Ectodermal cell (in vitro differentiated cells): ENCODE data around the gene SLC26A8.
"Not testable (repeated sequence)": the region's sequence is repeated elsewhere in the genome, so short reads cannot be mapped to it uniquely, and the experiment has no call there.

ENCODE experiments used
- H3K27ac ChIP-seq: 2 replicates; pipeline ENCODE4 v1.7.0; 2013; ENCODE audit warnings: mild to moderate bottlenecking, low read depth, low read length; ENCODE audit not compliant: insufficient read depth, poor library complexity, severe bottlenecking
- H3K27me3 ChIP-seq: 2 replicates; pipeline ENCODE4 v1.7.0; 2013; ENCODE audit warnings: mild to moderate bottlenecking, low read length; ENCODE audit not compliant: insufficient read depth, control insufficient read depth, poor library complexity, severe bottlenecking
- H3K36me3 ChIP-seq: one replicate; pipeline ENCODE4 v1.7.0; 2013; ENCODE audit warnings: low read length; ENCODE audit not compliant: control insufficient read depth, insufficient read depth
- H3K4me1 ChIP-seq: one replicate; pipeline ENCODE4 v1.7.0; 2013; ENCODE audit warnings: low read length; ENCODE audit not compliant: control insufficient read depth, insufficient read depth
- H3K4me3 ChIP-seq: 2 replicates; pipeline ENCODE4 v1.7.0; 2013; ENCODE audit warnings: low read depth, low read length, control low read depth; ENCODE audit not compliant: insufficient read depth
- H3K9me3 ChIP-seq: 2 replicates; pipeline ENCODE4 v1.7.0; 2013; ENCODE audit warnings: mild to moderate bottlenecking, low read length, moderate library complexity; ENCODE audit not compliant: control insufficient read depth
- WGBS, 2 experiments: methylation state at CpG; one replicate each; pipeline ENCODE4 v1.1.7; 2013; ENCODE audit warnings: missing lambda C conversion rate in 2 of 2; 5-methylcytosine and 5-hydroxymethylcytosine counted together

The SLC26A8 gene

GRCh38 chr6:36020154-36020553, 4.3 kb downstream of the SLC26A8 start:
- Histone ChIP-seq H3K4me3 (no peak overlapping the region), H3K9me3 (no peaks in the 10 kb centered on the region), H3K27ac (no peak overlapping the region), H3K36me3 (no peaks in the 10 kb centered on the region), H3K4me1 (peaks cover 11% of the 10 kb centered on the region), H3K27me3 (peaks cover 11% of the 10 kb centered on the region)
- 39 to 47% methylated on average over 1 of the region's 1 CpG for WGBS, 2 experiments

DNA sequence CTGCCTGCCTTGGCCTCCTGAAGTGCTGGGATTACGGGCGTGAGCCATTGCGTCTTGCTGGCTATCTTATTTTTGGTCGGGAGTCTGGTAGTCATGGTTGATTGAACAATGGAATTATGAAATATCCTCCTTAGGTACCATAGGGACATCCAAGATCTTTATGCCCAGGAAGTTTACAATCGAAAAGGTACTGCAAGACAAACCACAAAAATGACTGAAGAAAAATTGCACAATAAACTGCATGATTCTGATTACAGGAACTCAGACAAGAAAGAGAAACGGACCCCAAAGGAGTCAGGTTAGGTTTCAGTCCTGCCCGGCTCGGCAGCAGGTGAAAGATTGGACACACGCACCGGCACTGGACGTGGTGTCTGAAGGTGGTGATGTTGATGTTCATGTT, 5.3 kb downstream of the SLC26A8 start:
- 91 to 97% methylated on average over 11 of the region's 11 CpGs for WGBS, 2 experiments
- H3K36me3 ChIP-seq: no peaks in the 10 kb centered on the region

DNA sequence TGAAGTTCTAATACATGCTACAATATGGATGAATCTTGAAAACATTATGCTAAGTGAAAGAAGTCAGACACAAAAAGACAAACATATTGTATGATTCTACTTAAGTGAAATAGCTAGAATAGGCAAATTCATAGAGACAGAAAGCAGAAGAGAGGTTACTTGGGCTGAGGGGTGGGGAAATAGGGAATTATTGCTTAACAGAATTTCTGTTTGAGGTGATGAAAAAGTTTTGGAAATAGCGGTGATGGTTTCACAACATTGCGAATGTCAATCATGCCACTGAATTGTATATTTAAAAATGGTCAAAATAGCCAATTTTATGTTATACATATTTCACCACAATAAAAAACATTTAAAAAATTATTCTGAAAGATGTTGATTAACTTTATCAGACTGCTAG, 6.1 kb downstream of the SLC26A8 start:
- 96 to 100% methylated on average over 2 of the region's 2 CpGs for WGBS, 2 experiments
- no peaks in the 10 kb centered on the region for H3K27me3 ChIP-seq
- H3K4me3 ChIP-seq: no peak overlapping the region
- H3K36me3 ChIP-seq: no peaks in the 10 kb centered on the region
- H3K27ac ChIP-seq: no peak overlapping the region
- H3K4me1 ChIP-seq: no peaks in the 10 kb centered on the region
- H3K9me3 ChIP-seq: no peaks in the 10 kb centered on the region

More for the DNA sequence above, 5.3 kb downstream of the SLC26A8 start:
- Histone ChIP-seq H3K27ac (no peak overlapping the region), H3K27me3 (peaks cover 1% of the 10 kb centered on the region), H3K9me3 (no peaks in the 10 kb centered on the region), H3K4me3 (no peak overlapping the region), H3K4me1 (peaks cover 7% of the 10 kb centered on the region)

DNA sequence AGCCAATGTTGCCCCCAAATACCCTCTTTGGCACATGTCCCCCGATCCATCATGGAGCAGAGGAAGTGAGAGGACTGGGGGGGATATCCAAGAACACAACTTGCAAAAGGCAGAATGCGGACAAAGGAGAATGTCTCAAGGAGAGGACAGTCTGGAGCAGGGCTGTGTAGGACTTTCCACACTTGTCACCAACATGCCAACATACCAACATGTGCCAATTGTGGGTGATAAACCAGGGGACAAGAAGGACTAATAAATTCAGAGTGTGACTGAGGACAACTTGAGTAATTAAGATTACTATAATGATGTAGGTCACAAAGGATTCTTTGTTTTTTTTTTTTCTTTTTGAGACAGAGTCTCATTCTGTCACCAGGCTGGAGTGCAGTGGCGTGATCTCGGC, 8.8 kb downstream of the SLC26A8 start:
- 90 to 94% methylated on average over 4 of the region's 4 CpGs for WGBS, 2 experiments
- Histone ChIP-seq H3K9me3 (no peaks in the 10 kb centered on the region), H3K27me3 (no peaks in the 10 kb centered on the region), H3K36me3 (no peaks in the 10 kb centered on the region), H3K27ac (no peak overlapping the region), H3K4me1 (no peaks in the 10 kb centered on the region), H3K4me3 (no peak overlapping the region)

DNA sequence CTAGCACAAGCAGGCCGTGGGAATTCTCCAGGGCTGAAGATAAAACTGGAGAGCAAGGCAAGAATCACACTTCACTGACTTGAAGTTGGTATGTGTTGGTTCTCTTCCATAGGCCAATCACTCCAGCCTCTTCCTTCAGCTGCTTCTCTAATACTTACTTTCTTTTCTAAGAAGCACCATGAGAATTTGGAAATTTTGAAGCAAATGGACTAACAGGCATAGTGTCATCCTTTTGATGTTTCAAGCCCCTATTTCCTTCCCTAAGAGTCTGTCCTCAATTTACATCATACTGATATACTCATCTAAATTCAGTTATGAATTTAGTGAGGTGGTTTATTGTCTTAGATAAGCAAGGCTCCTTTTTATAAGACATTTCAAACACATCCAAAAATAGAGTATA, 24.0 kb downstream of the SLC26A8 start:
- no peaks in the 10 kb centered on the region for H3K27me3 ChIP-seq
- H3K27ac ChIP-seq: no peak overlapping the region
- H3K36me3 ChIP-seq: no peaks in the 10 kb centered on the region
- H3K9me3 ChIP-seq: no peaks in the 10 kb centered on the region
- 80 to 95% methylated on average over 1 of the region's 1 CpG for WGBS, 2 experiments
- H3K4me1 ChIP-seq: no peaks in the 10 kb centered on the region
- H3K4me3 ChIP-seq: no peak overlapping the region

GRCh38 chr6:35993150-35993549, 31.3 kb downstream of the SLC26A8 start:
- 53 to 73% methylated on average over 2 to 3 of the region's 3 CpGs for WGBS, 2 experiments
- no peaks in the 10 kb centered on the region for H3K27me3 ChIP-seq

DNA sequence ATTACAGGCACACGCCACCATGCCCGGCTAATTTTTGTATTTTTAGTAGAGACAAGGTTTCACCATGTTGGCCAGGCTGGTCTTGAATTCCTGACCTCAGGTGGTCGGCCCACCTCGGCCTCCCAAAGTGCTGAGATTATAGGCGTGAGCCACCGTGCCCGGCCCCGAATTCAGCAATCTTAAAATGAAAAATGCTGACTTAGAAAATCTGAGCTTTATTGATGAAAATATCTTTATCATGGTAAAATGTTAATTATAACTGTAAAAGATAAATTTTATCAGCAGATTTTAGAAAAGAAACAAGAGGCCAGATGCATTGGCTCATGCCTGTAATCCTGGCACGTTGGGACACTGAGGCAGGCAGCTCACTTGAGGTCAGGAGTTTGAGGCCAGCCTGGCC, 36.4 kb downstream of the SLC26A8 start:
- H3K27ac ChIP-seq, H3K4me3 ChIP-seq, H3K9me3 ChIP-seq, H3K36me3 ChIP-seq, H3K4me1 ChIP-seq, H3K27me3 ChIP-seq: not testable (repeated sequence)
- 90 to 94% methylated on average over 9 of the region's 9 CpGs for WGBS, 2 experiments

More at GRCh38 chr6:35993150-35993549, 31.3 kb downstream of the SLC26A8 start:
- Histone ChIP-seq H3K9me3 (no peaks in the 10 kb centered on the region), H3K36me3 (no peaks in the 10 kb centered on the region), H3K4me3 (no peak overlapping the region), H3K27ac (no peak overlapping the region), H3K4me1 (no peaks in the 10 kb centered on the region)

DNA sequence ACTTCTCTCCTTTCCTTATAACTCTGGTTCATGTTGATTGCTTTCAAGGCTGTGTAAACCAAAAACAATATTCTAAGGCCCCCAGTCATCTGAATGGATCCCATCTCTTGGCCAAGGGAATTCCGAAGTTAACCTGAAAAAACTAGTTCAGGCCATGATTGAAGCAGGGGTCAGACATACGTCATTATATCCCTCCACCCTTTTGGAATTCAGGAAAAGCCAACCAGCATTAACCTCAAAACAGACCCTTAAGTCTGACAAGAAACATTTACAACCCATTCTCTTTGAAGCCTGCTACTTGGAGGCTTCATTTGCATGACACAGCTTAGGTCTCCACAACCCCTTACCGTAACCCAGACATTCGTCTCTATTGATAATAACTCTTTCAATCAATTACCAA, 39.7 kb downstream of the SLC26A8 start:
- no peak overlapping the region for H3K4me3 ChIP-seq
- H3K9me3 ChIP-seq: no peaks in the 10 kb centered on the region
- no peak overlapping the region for H3K27ac ChIP-seq
- H3K4me1 ChIP-seq: no peaks in the 10 kb centered on the region
- no peaks in the 10 kb centered on the region for H3K27me3 ChIP-seq
- H3K36me3 ChIP-seq: no peaks in the 10 kb centered on the region
- WGBS, 2 experiments: 42 to 52% methylated on average over 4 of the region's 4 CpGs

GRCh38 chr6:35980991-35981645, 43.3 kb downstream of the SLC26A8 start:
- no peaks in the 10 kb centered on the region for H3K4me1 ChIP-seq
- H3K4me3 ChIP-seq: no peak overlapping the region
- WGBS, 2 experiments: 91 to 95% methylated on average over 6 of the region's 6 CpGs

GRCh38 chr6:35980126-35980525, 44.3 kb downstream of the SLC26A8 start:
- H3K36me3 ChIP-seq, H3K9me3 ChIP-seq, H3K4me3 ChIP-seq, H3K4me1 ChIP-seq, H3K27me3 ChIP-seq, H3K27ac ChIP-seq: not testable (repeated sequence)
- WGBS, 2 experiments: 100% methylated on average over 1 of the region's 1 CpG

More at GRCh38 chr6:35980991-35981645, 43.3 kb downstream of the SLC26A8 start:
- no peaks in the 10 kb centered on the region for H3K36me3 ChIP-seq
- no peaks in the 10 kb centered on the region for H3K9me3 ChIP-seq
- no peak overlapping the region for H3K27ac ChIP-seq
- H3K27me3 ChIP-seq: no peaks in the 10 kb centered on the region

- no peaks in the 10 kb centered on the region for H3K27me3 ChIP-seq
- H3K36me3 ChIP-seq: no peaks in the 10 kb centered on the region
- WGBS, 2 experiments: 92 to 93% methylated on average over 4 of the region's 4 CpGs
- H3K9me3 ChIP-seq: no peaks in the 10 kb centered on the region
- H3K4me3 ChIP-seq: no peak overlapping the region
- H3K4me1 ChIP-seq: peaks cover 6% of the 10 kb centered on the region
- H3K27ac ChIP-seq: no peak overlapping the region
Observed at GRCh38 chr6:35977308-35977707, 47.1 kb downstream of the SLC26A8 start.
